ENCODE data around the gene UNC13C.

Gene UNC13C

GRCh38 chr15:54594115-54594514 lies 615.9 kb downstream of the UNC13C start:
- DNase-seq (ENCODE audit: low read depth in 1 of 2, low spot score in 1 of 2) = no peak
- Histone ChIP-seq H3K27ac (replicated peaks) (no peak overlapping the region), H3K27me3 (ENCODE audit: insufficient read depth, poor library complexity, severe bottlenecking) (no peaks in the 10 kb centered on the region), H3K4me3 (replicated peaks; ENCODE audit: insufficient read depth, low read length) (no peak overlapping the region)
- TF ChIP-seq, protein P1, sequence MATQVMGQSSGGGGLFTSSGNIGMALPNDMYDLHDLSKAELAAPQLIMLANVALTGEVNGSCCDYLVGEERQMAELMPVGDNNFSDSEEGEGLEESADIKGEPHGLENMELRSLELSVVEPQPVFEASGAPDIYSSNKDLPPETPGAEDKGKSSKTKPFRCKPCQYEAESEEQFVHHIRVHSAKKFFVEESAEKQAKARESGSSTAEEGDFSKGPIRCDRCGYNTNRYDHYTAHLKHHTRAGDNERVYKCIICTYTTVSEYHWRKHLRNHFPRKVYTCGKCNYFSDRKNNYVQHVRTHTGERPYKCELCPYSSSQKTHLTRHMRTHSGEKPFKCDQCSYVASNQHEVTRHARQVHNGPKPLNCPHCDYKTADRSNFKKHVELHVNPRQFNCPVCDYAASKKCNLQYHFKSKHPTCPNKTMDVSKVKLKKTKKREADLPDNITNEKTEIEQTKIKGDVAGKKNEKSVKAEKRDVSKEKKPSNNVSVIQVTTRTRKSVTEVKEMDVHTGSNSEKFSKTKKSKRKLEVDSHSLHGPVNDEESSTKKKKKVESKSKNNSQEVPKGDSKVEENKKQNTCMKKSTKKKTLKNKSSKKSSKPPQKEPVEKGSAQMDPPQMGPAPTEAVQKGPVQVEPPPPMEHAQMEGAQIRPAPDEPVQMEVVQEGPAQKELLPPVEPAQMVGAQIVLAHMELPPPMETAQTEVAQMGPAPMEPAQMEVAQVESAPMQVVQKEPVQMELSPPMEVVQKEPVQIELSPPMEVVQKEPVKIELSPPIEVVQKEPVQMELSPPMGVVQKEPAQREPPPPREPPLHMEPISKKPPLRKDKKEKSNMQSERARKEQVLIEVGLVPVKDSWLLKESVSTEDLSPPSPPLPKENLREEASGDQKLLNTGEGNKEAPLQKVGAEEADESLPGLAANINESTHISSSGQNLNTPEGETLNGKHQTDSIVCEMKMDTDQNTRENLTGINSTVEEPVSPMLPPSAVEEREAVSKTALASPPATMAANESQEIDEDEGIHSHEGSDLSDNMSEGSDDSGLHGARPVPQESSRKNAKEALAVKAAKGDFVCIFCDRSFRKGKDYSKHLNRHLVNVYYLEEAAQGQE (IDR thresholded peaks at IDR 0.05; ENCODE audit: insufficient replicate concordance, low read depth) = no peak
- TF ChIP-seq, protein P2, sequence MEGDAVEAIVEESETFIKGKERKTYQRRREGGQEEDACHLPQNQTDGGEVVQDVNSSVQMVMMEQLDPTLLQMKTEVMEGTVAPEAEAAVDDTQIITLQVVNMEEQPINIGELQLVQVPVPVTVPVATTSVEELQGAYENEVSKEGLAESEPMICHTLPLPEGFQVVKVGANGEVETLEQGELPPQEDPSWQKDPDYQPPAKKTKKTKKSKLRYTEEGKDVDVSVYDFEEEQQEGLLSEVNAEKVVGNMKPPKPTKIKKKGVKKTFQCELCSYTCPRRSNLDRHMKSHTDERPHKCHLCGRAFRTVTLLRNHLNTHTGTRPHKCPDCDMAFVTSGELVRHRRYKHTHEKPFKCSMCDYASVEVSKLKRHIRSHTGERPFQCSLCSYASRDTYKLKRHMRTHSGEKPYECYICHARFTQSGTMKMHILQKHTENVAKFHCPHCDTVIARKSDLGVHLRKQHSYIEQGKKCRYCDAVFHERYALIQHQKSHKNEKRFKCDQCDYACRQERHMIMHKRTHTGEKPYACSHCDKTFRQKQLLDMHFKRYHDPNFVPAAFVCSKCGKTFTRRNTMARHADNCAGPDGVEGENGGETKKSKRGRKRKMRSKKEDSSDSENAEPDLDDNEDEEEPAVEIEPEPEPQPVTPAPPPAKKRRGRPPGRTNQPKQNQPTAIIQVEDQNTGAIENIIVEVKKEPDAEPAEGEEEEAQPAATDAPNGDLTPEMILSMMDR (IDR thresholded peaks at IDR 0.05; ENCODE audit: insufficient read depth, low read length) = no peak
- TF ChIP-seq SPI1 (IDR thresholded peaks at IDR 0.05; ENCODE audit: borderline replicate concordance, low read depth) = no peak
- no peak for TF ChIP-seq POLR2AphosphoS5 (IDR thresholded peaks at IDR 0.05; ENCODE audit: low read depth)
- no peak for TF ChIP-seq GABPA (IDR thresholded peaks at IDR 0.05; ENCODE audit: low read depth)

GRCh38 chr15:54599386-54599785 lies 621.1 kb downstream of the UNC13C start:
- H3K27ac ChIP-seq (replicated peaks) = no peak overlapping the region
- DNase-seq (ENCODE audit: low read depth in 1 of 2, low spot score in 1 of 2) = no peak
- H3K4me3 ChIP-seq (replicated peaks; ENCODE audit: insufficient read depth, low read length) = no peak overlapping the region
- H3K27me3 ChIP-seq (ENCODE audit: insufficient read depth, poor library complexity, severe bottlenecking) = no peaks in the 10 kb centered on the region
- TF ChIP-seq POLR2AphosphoS5 (IDR thresholded peaks at IDR 0.05; ENCODE audit: low read depth) (no peak), GABPA (IDR thresholded peaks at IDR 0.05; ENCODE audit: low read depth) (no peak), SPI1 (IDR thresholded peaks at IDR 0.05; ENCODE audit: borderline replicate concordance, low read depth) (no peak)
- TF ChIP-seq, protein P2 (IDR thresholded peaks at IDR 0.05; ENCODE audit: insufficient read depth, low read length) = no peak
- TF ChIP-seq, protein P1 (IDR thresholded peaks at IDR 0.05; ENCODE audit: insufficient replicate concordance, low read depth) = no peak

DNA sequence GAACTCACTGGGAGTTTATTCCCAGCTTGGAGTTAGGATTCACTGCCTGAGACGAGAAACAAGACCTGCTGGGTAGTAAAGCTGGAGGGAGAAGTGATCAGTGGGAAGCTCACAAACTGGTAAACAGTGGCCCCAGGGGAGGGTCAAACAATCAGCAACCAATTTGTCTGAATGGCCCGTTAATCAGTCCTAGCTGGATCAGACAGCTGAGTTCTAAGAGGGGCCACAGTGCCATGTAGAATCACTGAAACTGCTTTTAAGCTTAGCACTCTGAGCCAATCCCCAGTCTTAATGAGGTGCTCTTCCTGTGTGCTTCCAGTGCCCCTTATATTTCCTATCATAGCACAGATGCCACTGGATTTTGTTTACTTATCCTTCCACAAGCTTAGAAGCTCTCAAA lies 626.8 kb downstream of the UNC13C start:
- no peak for TF ChIP-seq SPI1 (IDR thresholded peaks at IDR 0.05; ENCODE audit: borderline replicate concordance, low read depth)
- TF ChIP-seq, protein P2 (IDR thresholded peaks at IDR 0.05; ENCODE audit: insufficient read depth, low read length) = no peak
- TF ChIP-seq, protein P1 (IDR thresholded peaks at IDR 0.05; ENCODE audit: insufficient replicate concordance, low read depth) = no peak
- no peak for TF ChIP-seq POLR2AphosphoS5 (IDR thresholded peaks at IDR 0.05; ENCODE audit: low read depth)
- TF ChIP-seq GABPA (IDR thresholded peaks at IDR 0.05; ENCODE audit: low read depth) = no peak
- Histone ChIP-seq H3K27me3 (ENCODE audit: insufficient read depth, poor library complexity, severe bottlenecking) (no peaks in the 10 kb centered on the region), H3K27ac (replicated peaks) (no peak overlapping the region), H3K4me3 (replicated peaks; ENCODE audit: insufficient read depth, low read length) (no peak overlapping the region)
- no peak for DNase-seq (ENCODE audit: low read depth in 1 of 2, low spot score in 1 of 2)
